Right atrium auricular region (tissue), 2 donors: ENCODE results near the gene KIF16B. TPM values are rescaled to one million over a fixed set of nuclear protein-coding genes. Genes with fewer than 3 reads are reported as not detected.

Experiments used
- DNase-seq: peaks from one replicate; pipeline ENCODE4 v3.0.0-alpha.2; 2019; ENCODE audit warnings: low spot score
- H3K27ac ChIP-seq, 2 donors: fragments of 200-600 bp; sonication (generic); 1 replicate in 1 of 2; 2 replicates in 1 of 2; pipeline ENCODE4 v1.5.1; 2016 to 2019
- H3K27me3 ChIP-seq, 2 donors: fragments of 200-600 bp; sonication (generic); one replicate each; pipeline versions ENCODE4 v1.5.1 to v1.6.0; 2017 to 2019
- H3K36me3 ChIP-seq: fragments of 200-600 bp; sonication (generic); one replicate; pipeline ENCODE4 v1.5.1; 2016
- H3K4me1 ChIP-seq, 2 donors: fragments of 200-600 bp; sonication (generic); one replicate each; pipeline versions ENCODE4 v1.5.1 to v1.6.0; 2017 to 2019
- H3K4me3 ChIP-seq, 2 donors: fragments of 200-600 bp; sonication (generic); 1 replicate in 1 of 2; 2 replicates in 1 of 2; pipeline ENCODE4 v1.5.1; 2017 to 2019; ENCODE audit warnings: mild to moderate bottlenecking in 1 of 2, moderate library complexity in 1 of 2
- H3K9me3 ChIP-seq, 2 donors: fragments of 200-600 bp; sonication (generic); one replicate each; pipeline ENCODE4 v1.5.1; 2019
- total RNA-seq, 2 donors: library from RNA; depleted of rRNA; stranded (reverse); fragments of >200 nt; gene quantifications; one replicate each; pipeline ENCODE4 v1.1.0, GENCODE V29; 2016
- TF ChIP-seq, protein P1 (sequence below), 2 donors: fragments of 200-600 bp; sonication (generic); IDR thresholded peaks; one replicate each; pipeline ENCODE4 v1.5.1; 2019; ENCODE audit warnings: antibody characterized with exemption in 2 of 2

Gene KIF16B
- total RNA-seq, 2 donors from 2014 or later, result 11.2 to 23.0 TPM

DNA sequence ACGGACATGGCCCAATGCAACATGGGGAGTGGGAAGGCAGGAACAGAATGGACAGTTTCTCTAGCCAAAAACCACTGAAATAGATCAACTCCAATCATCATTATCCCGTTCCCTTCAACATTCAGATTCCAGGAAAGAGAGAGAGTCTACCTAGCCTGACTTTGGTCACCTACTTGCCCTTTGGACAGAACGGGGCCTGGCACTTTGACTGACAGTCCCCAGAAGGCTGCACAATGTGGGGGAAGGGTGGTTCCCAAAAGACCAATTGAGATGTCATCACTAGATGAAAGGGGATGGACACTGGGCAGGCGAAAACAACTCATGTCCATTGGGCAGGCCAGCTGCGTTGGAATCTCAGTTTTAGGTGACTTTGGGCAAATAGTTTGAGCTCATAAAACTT, 15.0 kb upstream of the KIF16B start:
- Histone ChIP-seq H3K4me3 (no peak overlapping the region), H3K4me1 (no peaks in the 10 kb centered on the region), H3K9me3 (no peaks in the 10 kb centered on the region), H3K27me3 (peaks cover 0 to 4% of the 10 kb centered on the region in 2 donors), H3K36me3 (no peaks in the 10 kb centered on the region), H3K27ac (no peak overlapping the region)
- no peak for DNase-seq
- TF ChIP-seq, protein P1, sequence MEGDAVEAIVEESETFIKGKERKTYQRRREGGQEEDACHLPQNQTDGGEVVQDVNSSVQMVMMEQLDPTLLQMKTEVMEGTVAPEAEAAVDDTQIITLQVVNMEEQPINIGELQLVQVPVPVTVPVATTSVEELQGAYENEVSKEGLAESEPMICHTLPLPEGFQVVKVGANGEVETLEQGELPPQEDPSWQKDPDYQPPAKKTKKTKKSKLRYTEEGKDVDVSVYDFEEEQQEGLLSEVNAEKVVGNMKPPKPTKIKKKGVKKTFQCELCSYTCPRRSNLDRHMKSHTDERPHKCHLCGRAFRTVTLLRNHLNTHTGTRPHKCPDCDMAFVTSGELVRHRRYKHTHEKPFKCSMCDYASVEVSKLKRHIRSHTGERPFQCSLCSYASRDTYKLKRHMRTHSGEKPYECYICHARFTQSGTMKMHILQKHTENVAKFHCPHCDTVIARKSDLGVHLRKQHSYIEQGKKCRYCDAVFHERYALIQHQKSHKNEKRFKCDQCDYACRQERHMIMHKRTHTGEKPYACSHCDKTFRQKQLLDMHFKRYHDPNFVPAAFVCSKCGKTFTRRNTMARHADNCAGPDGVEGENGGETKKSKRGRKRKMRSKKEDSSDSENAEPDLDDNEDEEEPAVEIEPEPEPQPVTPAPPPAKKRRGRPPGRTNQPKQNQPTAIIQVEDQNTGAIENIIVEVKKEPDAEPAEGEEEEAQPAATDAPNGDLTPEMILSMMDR (IDR thresholded peaks at IDR 0.05), result no peak

DNA sequence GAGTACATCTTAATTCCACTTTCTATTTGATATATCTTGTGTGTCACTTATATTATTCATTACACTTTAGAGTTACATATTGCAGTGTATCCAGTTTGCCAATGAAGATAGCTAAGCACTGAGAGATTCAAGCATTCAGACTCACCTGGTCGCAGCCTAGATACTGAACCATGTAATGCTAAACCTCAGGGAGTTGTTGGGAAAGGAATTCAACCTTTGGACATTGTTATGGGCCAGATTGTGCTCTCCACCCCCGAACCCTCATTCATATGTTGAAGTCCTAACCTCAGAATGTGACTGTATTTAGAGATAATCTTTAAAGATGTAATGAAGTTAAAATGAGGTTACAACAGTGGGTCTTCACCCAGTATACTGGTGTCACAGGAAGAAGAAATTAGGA, 13.8 kb upstream of the KIF16B start:
- no peak for DNase-seq
- Histone ChIP-seq H3K4me3 (no peak overlapping the region), H3K36me3 (no peaks in the 10 kb centered on the region), H3K27ac (no peak overlapping the region), H3K4me1 (no peaks in the 10 kb centered on the region), H3K9me3 (no peaks in the 10 kb centered on the region), H3K27me3 (no peaks in the 10 kb centered on the region)
- TF ChIP-seq, protein P1 (IDR thresholded peaks at IDR 0.05), result no peak

DNA sequence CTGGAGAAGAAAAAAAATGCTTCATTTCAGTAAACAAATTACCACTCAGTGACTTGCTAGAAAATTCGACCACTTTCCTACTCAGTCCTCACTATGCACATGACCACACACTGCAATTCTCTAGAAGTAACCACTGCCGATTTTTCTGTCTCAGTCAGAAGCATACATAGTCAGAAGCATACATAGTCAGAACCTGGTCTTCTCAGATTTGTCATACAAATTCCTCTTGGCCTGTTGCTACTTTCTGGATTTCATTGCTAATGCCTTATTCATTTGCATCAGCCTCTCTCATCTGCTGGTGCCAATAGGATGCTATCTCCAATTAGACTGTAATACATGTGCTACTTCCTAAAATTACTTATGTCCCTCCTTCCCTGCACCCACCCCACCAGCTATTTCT, 10.2 kb upstream of the KIF16B start:
- Histone ChIP-seq H3K9me3 (no peaks in the 10 kb centered on the region), H3K4me1 (peaks cover 0 to 7% of the 10 kb centered on the region in 2 donors), H3K36me3 (no peaks in the 10 kb centered on the region), H3K27ac (no peak overlapping the region), H3K27me3 (no peaks in the 10 kb centered on the region), H3K4me3 (no peak overlapping the region)
- DNase-seq, result no peak
- TF ChIP-seq, protein P1 (IDR thresholded peaks at IDR 0.05), result no peak

DNA sequence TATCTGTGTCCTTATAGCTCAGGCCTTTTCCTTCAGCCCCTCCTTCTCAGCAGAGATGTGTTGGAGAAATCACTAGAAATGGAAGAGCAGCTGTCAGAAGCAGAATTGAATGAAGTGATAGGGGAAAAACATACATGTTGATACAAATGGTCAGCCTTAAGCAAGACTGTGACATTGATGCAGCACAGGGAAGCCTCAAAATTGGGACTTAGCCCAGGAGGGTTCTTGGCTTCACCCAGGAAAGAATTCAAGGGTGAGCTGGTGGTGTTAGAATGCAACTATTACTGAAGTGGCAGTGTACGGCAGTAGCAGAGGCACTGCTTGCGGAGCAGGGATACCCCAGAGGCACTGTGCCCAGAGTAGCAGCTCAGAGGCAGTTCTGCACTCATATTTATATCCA, 8.0 kb upstream of the KIF16B start:
- no peak overlapping the region for H3K27ac ChIP-seq
- TF ChIP-seq, protein P1 (IDR thresholded peaks at IDR 0.05), result no peak
- H3K9me3 ChIP-seq, result no peaks in the 10 kb centered on the region
- peaks cover 0 to 7% of the 10 kb centered on the region in 2 donors for H3K4me1 ChIP-seq
- H3K36me3 ChIP-seq, result no peaks in the 10 kb centered on the region
- no peaks in the 10 kb centered on the region for H3K27me3 ChIP-seq
- no peak overlapping the region for H3K4me3 ChIP-seq
- no peak for DNase-seq

DNA sequence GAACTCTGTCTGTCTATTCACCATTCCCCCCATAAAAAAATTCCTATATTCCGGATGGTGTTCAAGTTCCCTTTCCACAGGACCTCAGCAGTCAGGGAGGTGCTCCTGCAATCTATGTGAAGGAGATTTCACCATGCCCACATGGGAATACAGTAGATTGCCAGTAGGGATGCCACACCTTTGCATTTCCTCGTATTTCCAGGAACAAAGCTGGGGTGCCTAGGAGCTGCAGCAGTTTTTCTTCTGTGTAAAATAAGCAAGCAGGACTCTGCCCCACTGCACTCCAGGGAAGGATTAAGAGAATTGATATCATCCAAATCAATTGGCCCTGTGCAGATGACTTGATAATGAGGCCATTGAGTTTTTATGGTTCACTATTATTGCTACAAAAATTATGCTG, 7.4 kb upstream of the KIF16B start:
- H3K9me3 ChIP-seq, result no peaks in the 10 kb centered on the region
- H3K36me3 ChIP-seq, result no peaks in the 10 kb centered on the region
- H3K27ac ChIP-seq, result no peak overlapping the region
- H3K27me3 ChIP-seq, result no peaks in the 10 kb centered on the region
- TF ChIP-seq, protein P1 (IDR thresholded peaks at IDR 0.05), result no peak
- H3K4me1 ChIP-seq, result peaks cover 0 to 10% of the 10 kb centered on the region in 2 donors
- no peak overlapping the region for H3K4me3 ChIP-seq
- no peak for DNase-seq

DNA sequence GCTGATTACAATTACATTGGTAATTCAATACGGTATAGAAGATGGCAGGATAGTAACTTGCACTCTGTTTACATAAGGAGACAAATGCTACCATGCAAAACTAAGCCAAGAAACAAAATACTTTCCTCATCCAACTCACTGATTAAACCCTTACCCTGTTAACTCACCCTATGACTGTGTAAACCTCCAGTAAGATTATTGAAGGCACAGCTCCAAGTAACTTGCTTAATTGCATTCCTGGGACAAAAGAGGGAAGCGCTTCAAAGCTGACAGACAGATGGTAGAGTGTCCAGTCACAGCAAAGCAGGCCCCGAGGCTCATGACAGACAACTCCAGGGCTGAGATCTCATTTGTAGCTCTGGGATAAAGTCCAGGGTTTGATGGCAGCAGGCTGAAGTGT, 6.9 kb upstream of the KIF16B start:
- Histone ChIP-seq H3K4me1 (peaks cover 0 to 15% of the 10 kb centered on the region in 2 donors), H3K36me3 (no peaks in the 10 kb centered on the region), H3K27ac (peak overlapping the region in 1 of 2 donors; percentile 24), H3K9me3 (no peaks in the 10 kb centered on the region), H3K4me3 (no peak overlapping the region), H3K27me3 (no peaks in the 10 kb centered on the region)
- no peak for DNase-seq
- TF ChIP-seq, protein P1 (IDR thresholded peaks at IDR 0.05), result no peak
